K562 (cell line): ENCODE data around the gene NUDT14. TPM values are rescaled to one million over a fixed set of nuclear protein-coding genes. Genes with fewer than 3 reads are reported as not detected.

Experiments used
- CBX5 ChIP-seq: IDR thresholded peaks from 2 replicates; pipeline ENCODE4 v1.6.1; 2014; ENCODE audit warnings: low read depth, borderline replicate concordance
- ELF1 ChIP-seq: fragments of 200-800 bp; sonication (Bioruptor generic); IDR thresholded peaks from 2 replicates; pipeline ENCODE4 v1.6.1; 2016; ENCODE audit warnings: missing genetic modification characterization, missing compliant biosample characterization
- ETV1 ChIP-seq: fragments of 450-650 bp; conservative IDR thresholded peaks from 2 replicates; pipeline ENCODE4 v1.6.1; 2016; ENCODE audit warnings: missing genetic modification characterization, control low read depth, low read depth, missing compliant biosample characterization
- MED1 ChIP-seq: sonication (generic); formaldehyde crosslinking; IDR thresholded peaks from 2 replicates; pipeline ENCODE4 v1.8.1; 2023; ENCODE audit warnings: missing genetic modification reagents, borderline replicate concordance
- POLR2B ChIP-seq: fragments of 450-650 bp; IDR thresholded peaks from 2 replicates; pipeline ENCODE4 v1.6.1; 2018; ENCODE audit warnings: low read depth; ENCODE audit not compliant: partially characterized antibody
- SNIP1 ChIP-seq: fragments of 450-650 bp; IDR thresholded peaks from 2 replicates; pipeline ENCODE4 v1.7.1; 2017; ENCODE audit warnings: low read depth, mild to moderate bottlenecking
- TEAD2 ChIP-seq: fragments of 450-650 bp; IDR thresholded peaks from 2 replicates; pipeline ENCODE4 v1.6.1; 2016; ENCODE audit warnings: missing genetic modification characterization, control low read depth, missing compliant biosample characterization
- ZC3H11A ChIP-seq: IDR thresholded peaks from 2 replicates; pipeline ENCODE4 v1.6.1; 2012; ENCODE audit warnings: low read depth, low read length, improper control_type of control experiment
- ZNF24 ChIP-seq: fragments of 450-650 bp; IDR thresholded peaks from 2 replicates; pipeline ENCODE4 v1.6.1; 2016
- polyA plus RNA-seq, 8 experiments: library from polyadenylated mRNA; depleted of rRNA in 4 of 8; stranded (reverse) in 5 of 8; unstranded in 3 of 8; fragments of >200 nt; fragmentation: Nextera tagmentation in 2 of 8; fragmentation: Illumina TruSeq in 1 of 8; extraction: Ambion mirVana in 2 of 8; extraction: Trizol in 1 of 8; gene quantifications; 2 replicates each; pipeline versions ENCODE4 v1.2.1 to v1.2.3, GENCODE V29; 2011 to 2014; ENCODE audit warnings: inconsistent platforms in 1 of 8, missing spikeins in 1 of 8
- total RNA-seq, 7 experiments: library from RNA; depleted of rRNA in 6 of 7; stranded (reverse); fragments of >200 nt in 6 of 7; fragmentation: Illumina TruSeq in 2 of 7; extraction: Trizol in 2 of 7; gene quantifications; 2 replicates each; pipeline versions ENCODE4 v1.2.1 to v1.2.3, GENCODE V29; 2011 to 2021; ENCODE audit warnings: low replicate concordance in 1 of 7
- TF ChIP-seq, protein P1 (sequence below): sonication (generic); formaldehyde crosslinking; IDR thresholded peaks from 2 replicates; pipeline ENCODE4 v1.5.0; 2020; ENCODE audit warnings: missing genetic modification reagents
- TF ChIP-seq, protein P2 (sequence below): fragments of 250-450 bp; sonication (Bioruptor Pico); IDR thresholded peaks from 2 replicates; pipeline ENCODE4 v1.5.0; 2020; ENCODE audit warnings: mild to moderate bottlenecking, borderline replicate concordance

Gene NUDT14
- total and polyA plus RNA-seq, 9 of the 15 experiments (the other 6 are each of a cell fraction or from before 2014, with no cell fraction given): 0.14 to 16.3 (median 8.2) TPM

DNA sequence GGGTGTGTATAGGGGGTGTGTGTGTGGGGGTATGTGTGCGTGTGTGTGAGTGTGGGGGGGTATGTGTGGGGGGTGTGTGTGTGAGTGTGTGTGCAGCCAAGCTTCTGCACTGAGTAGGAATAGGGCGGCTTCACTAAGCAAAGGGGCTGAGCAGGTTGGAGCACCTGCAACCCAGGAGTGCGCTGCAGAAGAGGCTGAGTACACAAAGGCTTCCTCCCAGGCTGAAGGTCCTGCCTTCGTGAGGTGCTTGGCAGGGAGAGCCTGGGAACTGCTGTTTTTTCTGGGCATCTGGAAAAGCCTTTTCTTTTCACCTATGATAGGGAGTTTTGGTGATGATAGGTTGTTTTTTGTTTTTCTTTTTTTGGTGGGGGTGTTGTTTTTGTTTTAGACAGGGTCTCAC lies 6.0 kb upstream of the NUDT14 start (continued):
- TF ChIP-seq, protein P1, sequence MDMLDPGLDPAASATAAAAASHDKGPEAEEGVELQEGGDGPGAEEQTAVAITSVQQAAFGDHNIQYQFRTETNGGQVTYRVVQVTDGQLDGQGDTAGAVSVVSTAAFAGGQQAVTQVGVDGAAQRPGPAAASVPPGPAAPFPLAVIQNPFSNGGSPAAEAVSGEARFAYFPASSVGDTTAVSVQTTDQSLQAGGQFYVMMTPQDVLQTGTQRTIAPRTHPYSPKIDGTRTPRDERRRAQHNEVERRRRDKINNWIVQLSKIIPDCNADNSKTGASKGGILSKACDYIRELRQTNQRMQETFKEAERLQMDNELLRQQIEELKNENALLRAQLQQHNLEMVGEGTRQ: no peak
- TF ChIP-seq ZNF24: no peak
- no peak for TF ChIP-seq MED1 (CRISPR knock-in tag)
- TF ChIP-seq ETV1 (tag): no peak
- TF ChIP-seq SNIP1: no peak
- TF ChIP-seq POLR2B: no peak
- no peak for TF ChIP-seq TEAD2
- TF ChIP-seq CBX5: no peak
- TF ChIP-seq, protein P2, sequence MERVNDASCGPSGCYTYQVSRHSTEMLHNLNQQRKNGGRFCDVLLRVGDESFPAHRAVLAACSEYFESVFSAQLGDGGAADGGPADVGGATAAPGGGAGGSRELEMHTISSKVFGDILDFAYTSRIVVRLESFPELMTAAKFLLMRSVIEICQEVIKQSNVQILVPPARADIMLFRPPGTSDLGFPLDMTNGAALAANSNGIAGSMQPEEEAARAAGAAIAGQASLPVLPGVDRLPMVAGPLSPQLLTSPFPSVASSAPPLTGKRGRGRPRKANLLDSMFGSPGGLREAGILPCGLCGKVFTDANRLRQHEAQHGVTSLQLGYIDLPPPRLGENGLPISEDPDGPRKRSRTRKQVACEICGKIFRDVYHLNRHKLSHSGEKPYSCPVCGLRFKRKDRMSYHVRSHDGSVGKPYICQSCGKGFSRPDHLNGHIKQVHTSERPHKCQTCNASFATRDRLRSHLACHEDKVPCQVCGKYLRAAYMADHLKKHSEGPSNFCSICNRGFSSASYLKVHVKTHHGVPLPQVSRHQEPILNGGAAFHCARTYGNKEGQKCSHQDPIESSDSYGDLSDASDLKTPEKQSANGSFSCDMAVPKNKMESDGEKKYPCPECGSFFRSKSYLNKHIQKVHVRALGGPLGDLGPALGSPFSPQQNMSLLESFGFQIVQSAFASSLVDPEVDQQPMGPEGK: no peak
- TF ChIP-seq ELF1 (tag): no peak
- TF ChIP-seq ZC3H11A: no peak
